NCI-H1436 treated with DMSO at 0.1 percent for 48 hours (cell line): ENCODE results near the gene LMAN1L.
A peak's percentile ranks its signal among the peaks of the same experiment; 100 is the strongest.

Experiments
- DNase-seq: peaks from one replicate; lab custom pipeline; 2025; lab: John Stamatoyannopoulos, UW

LMAN1L gene

GRCh38 chr15:74837482-74838136 lies 25.0 kb downstream of the LMAN1L start:
- no peak for DNase-seq

GRCh38 chr15:74838137-74838516 lies 25.5 kb downstream of the LMAN1L start:
- no peak for DNase-seq

GRCh38 chr15:74838746-74839525 lies 26.3 kb downstream of the LMAN1L start:
- DNase-seq = no peak

- DNase-seq = no peak
Measured at GRCh38 chr15:74839526-74840395, 27.1 kb downstream of the LMAN1L start.

GRCh38 chr15:74840851-74841775 lies 28.5 kb downstream of the LMAN1L start:
- DNase-seq = no peak

GRCh38 chr15:74841891-74842373 lies 29.3 kb downstream of the LMAN1L start:
- no peak for DNase-seq

GRCh38 chr15:74842581-74843444 lies 30.2 kb downstream of the LMAN1L start, which contains the start of gene ULK3:
ULK3 (minus strand) TSS chr15:74843156; CDS start chr15:74843105, 51 bp downstream.
- DNase-seq = peak; percentile 42

- DNase-seq = no peak
Measured at GRCh38 chr15:74843445-74843828, 30.8 kb downstream of the LMAN1L start.

- DNase-seq = no peak
Measured at GRCh38 chr15:74843891-74844299, 31.3 kb downstream of the LMAN1L start.

GRCh38 chr15:74844319-74845207 lies 31.9 kb downstream of the LMAN1L start:
- DNase-seq = no peak

GRCh38 chr15:74845208-74845568 lies 32.6 kb downstream of the LMAN1L start:
- DNase-seq = no peak

- no peak for DNase-seq
Measured at GRCh38 chr15:74845581-74845980, 32.9 kb downstream of the LMAN1L start.

- DNase-seq = no peak
Measured at GRCh38 chr15:74847432-74847831, 34.8 kb downstream of the LMAN1L start.

- no peak for DNase-seq
Measured at GRCh38 chr15:74850393-74850792, 37.8 kb downstream of the LMAN1L start.

GRCh38 chr15:74851960-74852359 lies 39.3 kb downstream of the LMAN1L start:
- DNase-seq = no peak

GRCh38 chr15:74854453-74855022 lies 41.9 kb downstream of the LMAN1L start:
- no peak for DNase-seq

GRCh38 chr15:74855857-74856256 lies 43.2 kb downstream of the LMAN1L start:
- DNase-seq = no peak

GRCh38 chr15:74856537-74856936 lies 43.9 kb downstream of the LMAN1L start:
- no peak for DNase-seq

GRCh38 chr15:74857082-74857655 lies 44.5 kb downstream of the LMAN1L start:
- no peak for DNase-seq
